Measurements from ENCODE around the gene VANGL1.

VANGL1 gene

GRCh38 chr1:115706587-115707425 lies 65.0 kb downstream of the VANGL1 start:
- DNase-seq = no peak

DNA sequence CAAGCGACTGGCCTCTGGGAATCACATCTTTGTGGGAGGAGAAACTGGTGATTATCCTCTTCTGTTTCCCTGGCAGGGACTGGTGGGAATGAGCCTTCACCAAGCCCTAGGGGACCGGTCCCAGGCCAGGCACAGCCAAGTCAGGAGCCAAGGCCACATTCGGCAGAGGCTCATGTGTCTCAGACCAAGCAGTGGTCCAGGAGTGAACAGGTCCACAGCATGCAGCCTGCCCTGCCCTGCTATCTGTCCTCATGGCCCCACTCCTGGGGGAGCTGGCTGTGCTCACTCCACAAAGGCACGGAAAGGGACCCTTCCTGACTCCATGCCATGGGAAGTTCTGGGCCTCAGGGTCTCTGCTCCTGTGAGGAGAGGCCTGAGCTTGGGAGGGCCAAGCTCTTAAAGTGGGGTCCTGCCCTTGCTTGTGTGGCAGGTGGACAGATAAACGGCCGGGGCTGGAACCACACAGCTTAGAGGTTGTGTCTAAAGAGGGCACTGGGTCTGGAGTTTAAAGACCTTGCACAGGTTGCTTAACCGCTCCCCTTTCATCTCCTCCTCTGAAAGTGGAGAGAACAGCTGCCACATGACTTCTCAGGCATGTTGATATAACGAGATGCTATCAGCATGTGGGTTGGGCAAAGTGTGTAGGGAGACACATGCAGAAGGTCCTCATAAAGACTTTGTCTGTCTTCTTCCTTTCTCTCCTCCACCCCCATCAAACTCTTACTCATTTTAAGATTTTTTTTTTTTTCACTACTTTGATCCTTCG lies 69.3 kb downstream of the VANGL1 start:
- DNase-seq = no peak

GRCh38 chr1:115712911-115713609 lies 71.3 kb downstream of the VANGL1 start:
- no peak for DNase-seq

- no peak for DNase-seq
Measured at GRCh38 chr1:115713906-115714305, 72.1 kb downstream of the VANGL1 start.

DNA sequence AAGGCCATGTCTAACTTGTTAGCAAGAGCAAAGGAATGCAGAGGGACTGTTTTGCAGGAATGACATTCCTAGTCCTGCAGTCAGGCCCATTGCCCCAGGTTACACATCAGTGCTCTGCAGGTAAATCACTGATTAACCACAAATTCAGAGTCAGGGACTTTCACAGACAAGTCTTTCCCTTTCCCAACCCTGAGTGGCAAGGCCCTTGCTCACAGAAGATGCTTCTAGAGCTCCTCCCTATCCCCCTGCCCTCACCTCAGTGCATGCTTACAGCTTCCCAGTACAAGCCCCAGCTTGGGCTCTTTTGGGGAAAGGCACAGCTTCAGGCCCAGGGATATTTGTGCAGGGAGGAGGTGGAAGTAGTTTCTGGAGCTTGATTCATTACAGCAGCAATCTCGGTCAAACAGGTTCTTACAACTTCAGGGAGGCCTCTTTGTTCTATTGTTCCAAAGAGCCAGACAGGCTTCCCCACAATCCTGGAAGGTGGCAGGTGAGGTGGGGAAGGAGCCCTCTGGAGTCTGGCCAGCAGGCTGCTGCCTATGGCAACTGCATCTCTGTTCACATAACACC lies 72.9 kb downstream of the VANGL1 start:
- no peak for DNase-seq

GRCh38 chr1:115717541-115717940 lies 75.8 kb downstream of the VANGL1 start:
- DNase-seq = peak; percentile 10 to 13

- no peak for DNase-seq
Measured at GRCh38 chr1:115718011-115718754, 76.4 kb downstream of the VANGL1 start.

DNA sequence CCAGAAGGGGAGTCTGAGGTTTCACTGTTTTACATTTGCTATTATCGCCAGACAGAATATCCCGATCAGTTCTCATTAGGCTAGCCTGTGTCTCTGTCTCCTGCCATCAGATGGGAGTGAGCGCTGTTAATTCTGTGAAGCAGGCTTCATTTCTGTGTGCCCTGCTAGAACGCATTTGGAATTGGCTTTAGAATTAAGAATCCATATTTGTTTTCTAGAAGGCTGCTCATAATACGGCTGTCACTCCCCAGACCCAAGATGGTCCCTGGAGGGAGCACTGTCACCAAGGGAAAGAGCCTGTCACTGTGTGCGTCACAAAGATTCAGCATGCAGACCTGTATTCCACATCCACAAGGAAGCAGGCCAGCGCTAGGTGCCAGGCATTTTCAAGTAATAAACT lies 77.5 kb downstream of the VANGL1 start:
- DNase-seq = no peak

- DNase-seq = no peak
Measured at GRCh38 chr1:115722221-115722620, 80.5 kb downstream of the VANGL1 start.

- DNase-seq = no peak
Measured at GRCh38 chr1:115723756-115724155, 82.0 kb downstream of the VANGL1 start.

GRCh38 chr1:115725600-115725999 lies 83.8 kb downstream of the VANGL1 start:
- no peak for DNase-seq

- DNase-seq = no peak
Measured at GRCh38 chr1:115726161-115726560, 84.4 kb downstream of the VANGL1 start.

DNA sequence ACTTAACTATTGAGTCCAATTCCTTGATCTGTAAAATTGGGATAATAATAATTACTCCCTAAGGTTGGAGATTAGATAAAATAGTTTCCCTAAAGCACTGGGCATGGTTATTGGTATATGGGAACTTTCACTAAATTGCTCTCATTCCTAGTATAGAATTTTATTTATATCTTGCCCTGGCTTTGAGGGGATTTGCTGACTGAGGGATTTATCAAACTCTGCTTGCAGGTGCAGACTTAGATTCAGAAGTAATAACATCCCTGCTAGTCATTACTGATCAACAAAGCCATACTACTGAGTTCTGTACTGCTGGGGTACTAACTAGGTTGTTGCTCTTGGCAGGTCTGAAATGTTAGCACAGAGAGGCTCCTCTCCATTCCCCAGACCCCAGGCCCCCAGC lies 84.8 kb downstream of the VANGL1 start:
- DNase-seq = no peak

GRCh38 chr1:115727706-115728249 lies 86.0 kb downstream of the VANGL1 start:
- DNase-seq = no peak

DNA sequence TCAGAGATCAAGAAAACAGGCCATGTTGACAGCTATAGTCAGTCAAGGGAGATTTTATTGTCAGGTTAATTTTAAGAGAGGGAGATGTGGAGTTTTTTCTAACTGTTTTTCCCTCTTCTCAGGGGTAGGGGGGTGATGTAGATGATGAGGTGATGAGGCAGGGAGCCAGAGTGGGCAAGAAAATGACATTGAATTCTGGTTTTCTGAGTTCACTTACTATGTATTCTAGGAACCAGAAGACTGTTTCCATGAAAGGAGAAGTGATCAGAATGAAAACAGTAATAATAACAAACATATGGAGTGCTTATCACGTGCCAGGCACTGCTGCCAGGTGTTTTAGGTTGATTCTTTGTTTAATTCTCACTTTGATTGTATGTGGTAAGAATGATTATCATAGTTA lies 86.6 kb downstream of the VANGL1 start:
- DNase-seq = no peak

GRCh38 chr1:115729756-115730155 lies 88.0 kb downstream of the VANGL1 start:
- no peak for DNase-seq

DNA sequence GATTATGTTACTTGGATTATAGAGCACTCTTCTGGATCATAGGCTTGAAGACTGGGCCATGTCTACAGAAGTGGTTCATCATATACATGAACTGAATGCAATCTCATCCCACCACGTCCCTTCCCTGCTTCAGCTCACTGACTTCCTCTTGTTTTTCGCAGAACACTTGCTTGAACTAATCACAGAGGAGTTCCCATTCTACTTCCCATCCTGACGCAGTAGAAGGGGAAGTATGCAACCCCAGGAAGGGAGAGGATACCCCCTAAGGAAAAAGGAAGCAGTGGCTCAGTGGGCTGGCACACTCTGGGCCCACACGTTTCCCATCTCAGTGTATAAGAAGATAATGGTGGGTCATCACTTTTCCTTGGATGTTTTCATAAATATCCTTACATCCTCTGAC lies 90.5 kb downstream of the VANGL1 start:
- no peak for DNase-seq

DNA sequence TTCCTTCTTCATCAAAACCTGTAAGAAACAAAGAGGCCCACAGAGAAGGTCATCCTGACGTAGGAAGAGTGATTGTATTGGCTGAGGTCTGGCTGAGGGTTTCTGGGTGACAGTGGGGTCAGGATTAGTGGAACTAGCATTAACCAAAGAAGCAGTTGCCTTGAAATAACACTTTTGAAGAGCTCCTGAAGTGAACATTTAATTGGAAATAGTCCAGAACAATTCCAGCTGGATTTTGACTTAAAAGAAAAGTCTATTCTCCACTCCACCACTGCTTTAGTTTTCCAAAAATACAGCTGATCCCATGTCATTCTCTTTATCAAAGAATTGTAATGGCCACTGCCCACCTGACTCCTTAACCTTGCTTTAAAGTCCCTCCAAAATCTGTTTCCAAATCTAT lies 99.0 kb downstream of the VANGL1 start:
- DNase-seq = no peak

- DNase-seq = no peak
Measured at GRCh38 chr1:115744646-115745275, 103.0 kb downstream of the VANGL1 start.

- DNase-seq = no peak
Measured at GRCh38 chr1:115746021-115746690, 104.4 kb downstream of the VANGL1 start.

Measured in stimulated activated CD4-positive, alpha-beta T cell treated with anti-CD3 and anti-CD28 coated beads, Interleukin-2, amount 100 ng/mL, for 48 hours (primary cell).